OCI-LY1 (cell line): ENCODE data around the gene B3GNT5.

Source experiments
- H2AFZ ChIP-seq: fragments of 200-600 bp; sonication (generic), shearing (Covaris generic); 2 replicates; pipeline ENCODE4 v1.6.0; 2014; ENCODE audit warnings: antibody characterized with exemption, mild to moderate bottlenecking, low read length
- H3F3A ChIP-seq: fragments of 200-600 bp; sonication (generic), shearing (Covaris generic); 2 replicates; pipeline ENCODE4 v1.6.0; 2014; ENCODE audit warnings: mild to moderate bottlenecking, antibody characterized with exemption, low read length, moderate library complexity; ENCODE audit not compliant: insufficient read depth
- H3K27ac ChIP-seq: fragments of 200-600 bp; sonication (generic); 2 replicates; pipeline ENCODE4 v1.5.1; 2014; ENCODE audit warnings: low read length, mixed run types, mild to moderate bottlenecking, low read depth; ENCODE audit not compliant: poor library complexity, severe bottlenecking
- H3K27me3 ChIP-seq: fragments of 200-600 bp; sonication (generic); 2 replicates; pipeline ENCODE4 v1.6.0; 2014; ENCODE audit warnings: antibody characterized with exemption, mild to moderate bottlenecking, low read length, moderate library complexity; ENCODE audit not compliant: insufficient read depth
- H3K36me3 ChIP-seq: fragments of 200-600 bp; sonication (generic); 2 replicates; pipeline ENCODE4 v1.6.1; 2014; ENCODE audit warnings: mild to moderate bottlenecking, antibody characterized with exemption, low read length, moderate library complexity, mixed read lengths; ENCODE audit not compliant: insufficient read depth
- H3K4me1 ChIP-seq: fragments of 200-600 bp; sonication (generic); 2 replicates; pipeline ENCODE4 v1.5.1; 2014; ENCODE audit warnings: mild to moderate bottlenecking, low read length, moderate library complexity; ENCODE audit not compliant: insufficient read depth, severe bottlenecking
- H3K4me2 ChIP-seq: fragments of 200-600 bp; sonication (generic), shearing (Covaris generic); 2 replicates; pipeline ENCODE4 v1.6.1; 2014; ENCODE audit warnings: low read length
- H3K4me3 ChIP-seq: fragments of 200-600 bp; sonication (generic); 2 replicates; pipeline ENCODE4 v1.5.1; 2014; ENCODE audit warnings: low read length, low read depth, mild to moderate bottlenecking, mixed read lengths; ENCODE audit not compliant: poor library complexity, severe bottlenecking
- H3K79me2 ChIP-seq: fragments of 200-600 bp; shearing (Covaris generic); 2 replicates; pipeline ENCODE4 v1.6.1; 2016; ENCODE audit warnings: mixed run types, low read length, mixed read lengths; ENCODE audit not compliant: insufficient read depth
- H3K9ac ChIP-seq: fragments of 200-600 bp; sonication (generic), shearing (Covaris generic); 2 replicates; pipeline ENCODE4 v1.6.1; 2014; ENCODE audit warnings: mild to moderate bottlenecking, low read length, mixed read lengths
- H3K9me2 ChIP-seq: fragments of 200-600 bp; sonication (generic), shearing (Covaris generic); 2 replicates; pipeline ENCODE4 v1.6.1; 2014; ENCODE audit warnings: low read depth, mild to moderate bottlenecking, low read length, mixed read lengths
- H3K9me3 ChIP-seq: fragments of 200-600 bp; shearing (Covaris generic); 2 replicates; pipeline ENCODE4 v1.6.1; 2014; ENCODE audit warnings: low read length, mixed read lengths
- H4K20me1 ChIP-seq: fragments of 200-600 bp; sonication (generic), shearing (Covaris generic); 2 replicates; pipeline ENCODE4 v1.6.0; 2016; ENCODE audit warnings: mild to moderate bottlenecking, low read length; ENCODE audit not compliant: insufficient read depth
- EZH2 ChIP-seq: fragments of 200-600 bp; sonication (generic), shearing (Covaris generic); IDR thresholded peaks from 2 replicates; pipeline ENCODE4 v1.8.0; 2017; ENCODE audit warnings: borderline replicate concordance, mixed run types, mild to moderate bottlenecking, antibody characterized with exemption, low read length, moderate library complexity, mixed read lengths
- TF ChIP-seq, protein P1 (sequence below): fragments of 200-600 bp; sonication (generic), shearing (Covaris generic); IDR thresholded peaks from 2 replicates; pipeline ENCODE4 v1.5.1; 2017; ENCODE audit warnings: mild to moderate bottlenecking, antibody characterized with exemption, low read length, moderate library complexity, mixed read lengths

B3GNT5 gene

DNA sequence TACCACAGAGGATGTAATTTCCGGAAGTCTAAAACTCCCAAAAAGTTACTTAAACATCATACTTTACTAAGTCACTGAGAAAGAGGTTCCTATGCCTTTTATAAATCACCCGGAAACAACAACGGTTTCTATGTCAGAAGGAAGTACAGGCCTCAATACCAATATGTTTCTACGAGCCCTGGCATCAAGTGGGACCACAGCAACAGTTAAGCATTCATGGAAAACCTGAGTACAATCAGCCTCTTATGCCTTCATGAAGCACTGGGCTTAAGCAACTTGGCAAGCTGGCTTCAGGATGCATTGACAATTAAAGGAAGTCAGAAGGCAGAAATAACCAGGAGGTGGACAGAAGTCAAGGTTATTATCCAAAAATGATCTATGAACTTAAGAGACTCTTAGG, 19.1 kb upstream of the B3GNT5 start:
- Histone ChIP-seq H3F3A (no peaks in the 10 kb centered on the region), H3K36me3 (no peaks in the 10 kb centered on the region)
- no peak for TF ChIP-seq EZH2
- TF ChIP-seq, protein P1, sequence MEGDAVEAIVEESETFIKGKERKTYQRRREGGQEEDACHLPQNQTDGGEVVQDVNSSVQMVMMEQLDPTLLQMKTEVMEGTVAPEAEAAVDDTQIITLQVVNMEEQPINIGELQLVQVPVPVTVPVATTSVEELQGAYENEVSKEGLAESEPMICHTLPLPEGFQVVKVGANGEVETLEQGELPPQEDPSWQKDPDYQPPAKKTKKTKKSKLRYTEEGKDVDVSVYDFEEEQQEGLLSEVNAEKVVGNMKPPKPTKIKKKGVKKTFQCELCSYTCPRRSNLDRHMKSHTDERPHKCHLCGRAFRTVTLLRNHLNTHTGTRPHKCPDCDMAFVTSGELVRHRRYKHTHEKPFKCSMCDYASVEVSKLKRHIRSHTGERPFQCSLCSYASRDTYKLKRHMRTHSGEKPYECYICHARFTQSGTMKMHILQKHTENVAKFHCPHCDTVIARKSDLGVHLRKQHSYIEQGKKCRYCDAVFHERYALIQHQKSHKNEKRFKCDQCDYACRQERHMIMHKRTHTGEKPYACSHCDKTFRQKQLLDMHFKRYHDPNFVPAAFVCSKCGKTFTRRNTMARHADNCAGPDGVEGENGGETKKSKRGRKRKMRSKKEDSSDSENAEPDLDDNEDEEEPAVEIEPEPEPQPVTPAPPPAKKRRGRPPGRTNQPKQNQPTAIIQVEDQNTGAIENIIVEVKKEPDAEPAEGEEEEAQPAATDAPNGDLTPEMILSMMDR, result no peak

DNA sequence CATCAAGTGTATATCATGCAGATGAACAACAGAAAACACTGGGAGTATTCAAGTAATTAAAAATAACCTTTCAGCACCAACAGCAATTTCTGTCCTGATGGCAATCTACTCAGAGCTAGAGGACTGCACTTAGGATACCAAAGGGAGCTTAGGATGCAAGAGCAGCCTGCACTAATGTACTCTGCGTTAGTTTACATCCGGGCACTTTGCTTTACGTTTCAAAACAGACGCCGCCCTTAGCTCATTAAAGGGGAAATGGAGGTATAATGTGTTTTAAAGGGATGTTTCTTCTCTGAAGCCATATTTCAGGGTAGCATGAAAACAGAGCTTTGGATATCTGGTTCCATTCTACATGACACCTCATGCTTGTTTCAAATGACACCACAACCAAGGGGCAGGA, 14.0 kb upstream of the B3GNT5 start:
- H3K9ac ChIP-seq, result no peak overlapping the region
- H3K27ac ChIP-seq, result no peak overlapping the region
- no peaks in the 10 kb centered on the region for H3K4me1 ChIP-seq
- H3K4me2 ChIP-seq, result no peak overlapping the region
- no peaks in the 10 kb centered on the region for H3K79me2 ChIP-seq
- no peak for TF ChIP-seq EZH2
- TF ChIP-seq, protein P1, result no peak
- no peaks in the 10 kb centered on the region for H3K9me2 ChIP-seq
- H4K20me1 ChIP-seq, result no peaks in the 10 kb centered on the region
- no peak overlapping the region for H2AFZ ChIP-seq
- H3K36me3 ChIP-seq, result no peaks in the 10 kb centered on the region
- no peaks in the 10 kb centered on the region; the same call in 1 of the 2 replicates for H3K27me3 ChIP-seq
- peaks cover 15% of the 10 kb centered on the region for H3K9me3 ChIP-seq
- no peaks in the 10 kb centered on the region for H3F3A ChIP-seq
- no peak overlapping the region for H3K4me3 ChIP-seq

More for the DNA sequence above, 19.1 kb upstream of the B3GNT5 start:
- Histone ChIP-seq H3K9me2 (no peaks in the 10 kb centered on the region), H4K20me1 (no peaks in the 10 kb centered on the region), H3K4me1 (no peaks in the 10 kb centered on the region), H3K79me2 (no peaks in the 10 kb centered on the region), H3K4me2 (no peak overlapping the region), H3K4me3 (no peak overlapping the region), H3K27ac (no peak overlapping the region), H2AFZ (no peak overlapping the region), H3K9ac (no peak overlapping the region), H3K27me3 (no peaks in the 10 kb centered on the region; the same call in 1 of the 2 replicates), H3K9me3 (0 out of 2 replicates have a peak, but pooled peaks cover 4% of the 10 kb centered on the region)

DNA sequence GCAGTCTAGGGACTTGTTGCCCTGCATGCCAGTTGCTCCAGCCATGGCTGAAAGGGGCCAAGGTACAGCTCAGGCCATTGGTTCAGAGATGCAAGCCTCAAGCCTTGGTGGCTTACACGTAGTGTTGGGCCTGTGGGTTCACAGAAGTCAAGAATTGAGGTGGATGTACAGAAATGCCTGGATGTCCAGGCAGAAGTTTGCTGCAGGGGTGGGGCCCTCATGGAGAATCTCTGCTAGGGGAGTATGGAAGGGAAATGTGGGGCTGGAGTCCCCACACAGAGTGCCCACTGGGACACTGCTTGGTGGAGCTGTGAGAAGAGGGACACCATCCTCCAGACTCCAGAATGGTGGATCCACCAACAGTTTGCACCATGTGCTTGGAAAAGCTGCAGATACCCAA, 10.6 kb upstream of the B3GNT5 start:
- H3K4me3 ChIP-seq, result no peak overlapping the region
- H3K9me2 ChIP-seq, result no peaks in the 10 kb centered on the region
- H3K9me3 ChIP-seq, result peaks cover 12% of the 10 kb centered on the region
- no peak overlapping the region for H3K4me2 ChIP-seq
- H3K4me1 ChIP-seq, result no peaks in the 10 kb centered on the region
- no peak overlapping the region for H3K27ac ChIP-seq
- no peak overlapping the region for H3K9ac ChIP-seq
- no peaks in the 10 kb centered on the region for H3F3A ChIP-seq
- H3K36me3 ChIP-seq, result no peaks in the 10 kb centered on the region
- H3K27me3 ChIP-seq, result no peaks in the 10 kb centered on the region; the same call in 1 of the 2 replicates
- no peak overlapping the region for H2AFZ ChIP-seq
- H4K20me1 ChIP-seq, result no peaks in the 10 kb centered on the region
- no peaks in the 10 kb centered on the region for H3K79me2 ChIP-seq
- TF ChIP-seq, protein P1, result no peak
- TF ChIP-seq EZH2, result no peak
